ENCODE data around the gene TCP11L2. TPM values are rescaled to one million over a fixed set of nuclear protein-coding genes. Genes with fewer than 3 reads are reported as not detected.

TCP11L2 gene
- total and polyA plus RNA-seq, 2 of the 8 experiments (the other 6 are each of a cell fraction or from before 2014, with no cell fraction given): 2.1 to 7.1 TPM

DNA sequence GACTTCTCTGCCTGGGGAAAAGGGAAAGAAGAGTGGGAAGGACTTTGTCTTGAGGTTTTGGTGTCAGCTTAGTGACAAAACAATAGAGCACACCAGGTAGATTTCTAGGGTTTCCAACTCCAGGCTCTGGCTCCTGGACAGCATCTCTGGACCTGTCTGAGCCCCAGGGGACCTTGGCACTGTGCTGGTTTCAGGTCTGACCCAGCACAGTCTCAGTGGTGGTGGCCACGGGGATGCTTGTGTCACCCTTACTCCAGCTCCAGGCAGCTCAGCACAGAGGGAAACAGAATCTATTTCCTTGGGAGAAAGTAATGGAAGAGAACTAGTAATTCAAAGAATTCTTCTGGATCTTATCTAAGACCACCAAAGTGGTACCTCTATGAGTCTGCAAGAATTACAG is 43.6 kb upstream of the TCP11L2 start (continued):
- TF ChIP-seq, protein P1, sequence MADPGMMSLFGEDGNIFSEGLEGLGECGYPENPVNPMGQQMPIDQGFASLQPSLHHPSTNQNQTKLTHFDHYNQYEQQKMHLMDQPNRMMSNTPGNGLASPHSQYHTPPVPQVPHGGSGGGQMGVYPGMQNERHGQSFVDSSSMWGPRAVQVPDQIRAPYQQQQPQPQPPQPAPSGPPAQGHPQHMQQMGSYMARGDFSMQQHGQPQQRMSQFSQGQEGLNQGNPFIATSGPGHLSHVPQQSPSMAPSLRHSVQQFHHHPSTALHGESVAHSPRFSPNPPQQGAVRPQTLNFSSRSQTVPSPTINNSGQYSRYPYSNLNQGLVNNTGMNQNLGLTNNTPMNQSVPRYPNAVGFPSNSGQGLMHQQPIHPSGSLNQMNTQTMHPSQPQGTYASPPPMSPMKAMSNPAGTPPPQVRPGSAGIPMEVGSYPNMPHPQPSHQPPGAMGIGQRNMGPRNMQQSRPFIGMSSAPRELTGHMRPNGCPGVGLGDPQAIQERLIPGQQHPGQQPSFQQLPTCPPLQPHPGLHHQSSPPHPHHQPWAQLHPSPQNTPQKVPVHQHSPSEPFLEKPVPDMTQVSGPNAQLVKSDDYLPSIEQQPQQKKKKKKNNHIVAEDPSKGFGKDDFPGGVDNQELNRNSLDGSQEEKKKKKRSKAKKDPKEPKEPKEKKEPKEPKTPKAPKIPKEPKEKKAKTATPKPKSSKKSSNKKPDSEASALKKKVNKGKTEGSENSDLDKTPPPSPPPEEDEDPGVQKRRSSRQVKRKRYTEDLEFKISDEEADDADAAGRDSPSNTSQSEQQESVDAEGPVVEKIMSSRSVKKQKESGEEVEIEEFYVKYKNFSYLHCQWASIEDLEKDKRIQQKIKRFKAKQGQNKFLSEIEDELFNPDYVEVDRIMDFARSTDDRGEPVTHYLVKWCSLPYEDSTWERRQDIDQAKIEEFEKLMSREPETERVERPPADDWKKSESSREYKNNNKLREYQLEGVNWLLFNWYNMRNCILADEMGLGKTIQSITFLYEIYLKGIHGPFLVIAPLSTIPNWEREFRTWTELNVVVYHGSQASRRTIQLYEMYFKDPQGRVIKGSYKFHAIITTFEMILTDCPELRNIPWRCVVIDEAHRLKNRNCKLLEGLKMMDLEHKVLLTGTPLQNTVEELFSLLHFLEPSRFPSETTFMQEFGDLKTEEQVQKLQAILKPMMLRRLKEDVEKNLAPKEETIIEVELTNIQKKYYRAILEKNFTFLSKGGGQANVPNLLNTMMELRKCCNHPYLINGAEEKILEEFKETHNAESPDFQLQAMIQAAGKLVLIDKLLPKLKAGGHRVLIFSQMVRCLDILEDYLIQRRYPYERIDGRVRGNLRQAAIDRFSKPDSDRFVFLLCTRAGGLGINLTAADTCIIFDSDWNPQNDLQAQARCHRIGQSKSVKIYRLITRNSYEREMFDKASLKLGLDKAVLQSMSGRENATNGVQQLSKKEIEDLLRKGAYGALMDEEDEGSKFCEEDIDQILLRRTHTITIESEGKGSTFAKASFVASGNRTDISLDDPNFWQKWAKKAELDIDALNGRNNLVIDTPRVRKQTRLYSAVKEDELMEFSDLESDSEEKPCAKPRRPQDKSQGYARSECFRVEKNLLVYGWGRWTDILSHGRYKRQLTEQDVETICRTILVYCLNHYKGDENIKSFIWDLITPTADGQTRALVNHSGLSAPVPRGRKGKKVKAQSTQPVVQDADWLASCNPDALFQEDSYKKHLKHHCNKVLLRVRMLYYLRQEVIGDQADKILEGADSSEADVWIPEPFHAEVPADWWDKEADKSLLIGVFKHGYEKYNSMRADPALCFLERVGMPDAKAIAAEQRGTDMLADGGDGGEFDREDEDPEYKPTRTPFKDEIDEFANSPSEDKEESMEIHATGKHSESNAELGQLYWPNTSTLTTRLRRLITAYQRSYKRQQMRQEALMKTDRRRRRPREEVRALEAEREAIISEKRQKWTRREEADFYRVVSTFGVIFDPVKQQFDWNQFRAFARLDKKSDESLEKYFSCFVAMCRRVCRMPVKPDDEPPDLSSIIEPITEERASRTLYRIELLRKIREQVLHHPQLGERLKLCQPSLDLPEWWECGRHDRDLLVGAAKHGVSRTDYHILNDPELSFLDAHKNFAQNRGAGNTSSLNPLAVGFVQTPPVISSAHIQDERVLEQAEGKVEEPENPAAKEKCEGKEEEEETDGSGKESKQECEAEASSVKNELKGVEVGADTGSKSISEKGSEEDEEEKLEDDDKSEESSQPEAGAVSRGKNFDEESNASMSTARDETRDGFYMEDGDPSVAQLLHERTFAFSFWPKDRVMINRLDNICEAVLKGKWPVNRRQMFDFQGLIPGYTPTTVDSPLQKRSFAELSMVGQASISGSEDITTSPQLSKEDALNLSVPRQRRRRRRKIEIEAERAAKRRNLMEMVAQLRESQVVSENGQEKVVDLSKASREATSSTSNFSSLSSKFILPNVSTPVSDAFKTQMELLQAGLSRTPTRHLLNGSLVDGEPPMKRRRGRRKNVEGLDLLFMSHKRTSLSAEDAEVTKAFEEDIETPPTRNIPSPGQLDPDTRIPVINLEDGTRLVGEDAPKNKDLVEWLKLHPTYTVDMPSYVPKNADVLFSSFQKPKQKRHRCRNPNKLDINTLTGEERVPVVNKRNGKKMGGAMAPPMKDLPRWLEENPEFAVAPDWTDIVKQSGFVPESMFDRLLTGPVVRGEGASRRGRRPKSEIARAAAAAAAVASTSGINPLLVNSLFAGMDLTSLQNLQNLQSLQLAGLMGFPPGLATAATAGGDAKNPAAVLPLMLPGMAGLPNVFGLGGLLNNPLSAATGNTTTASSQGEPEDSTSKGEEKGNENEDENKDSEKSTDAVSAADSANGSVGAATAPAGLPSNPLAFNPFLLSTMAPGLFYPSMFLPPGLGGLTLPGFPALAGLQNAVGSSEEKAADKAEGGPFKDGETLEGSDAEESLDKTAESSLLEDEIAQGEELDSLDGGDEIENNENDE (IDR thresholded peaks at IDR 0.05; ENCODE audit: insufficient replicate concordance, low read length): no peak
- TF ChIP-seq, protein P2, sequence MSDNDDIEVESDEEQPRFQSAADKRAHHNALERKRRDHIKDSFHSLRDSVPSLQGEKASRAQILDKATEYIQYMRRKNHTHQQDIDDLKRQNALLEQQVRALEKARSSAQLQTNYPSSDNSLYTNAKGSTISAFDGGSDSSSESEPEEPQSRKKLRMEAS (IDR thresholded peaks at IDR 0.05): no peak
- TF ChIP-seq SP4 (IDR thresholded peaks at IDR 0.05; ENCODE audit: low read length): no peak
- no peak for TF ChIP-seq BACH1 (IDR thresholded peaks at IDR 0.05; ENCODE audit: low read length)
- no peak for TF ChIP-seq JUN (IDR thresholded peaks at IDR 0.05; ENCODE audit: low read depth, low read length)
- no peak for TF ChIP-seq MAFK (IDR thresholded peaks at IDR 0.05; ENCODE audit: low read depth, low read length)
- TF ChIP-seq POLR2AphosphoS5 (IDR thresholded peaks at IDR 0.05; ENCODE audit: low read depth, low read length): no peak
- no peak for TF ChIP-seq KDM5A (IDR thresholded peaks at IDR 0.05; ENCODE audit: low read length)
- no peak for TF ChIP-seq CEBPB (IDR thresholded peaks at IDR 0.05; ENCODE audit: low read depth, low read length)
- no peak for TF ChIP-seq NANOG (IDR thresholded peaks at IDR 0.05; ENCODE audit: insufficient read depth, low read depth, low read length, poor library complexity, severe bottlenecking)
- TF ChIP-seq FOSL1 (IDR thresholded peaks at IDR 0.05; ENCODE audit: insufficient read depth, low read depth, low read length): no peak
- TF ChIP-seq KDM4A (IDR thresholded peaks at IDR 0.05; ENCODE audit: low read depth, low read length, severe bottlenecking): no peak
